Esophagus squamous epithelium (tissue), 4 donors: ENCODE data around the gene TMEM44.

Experiments used
- CTCF ChIP-seq, 6 experiments: fragments of 450-650 bp in 4 of 6; fragments of 200-600 bp in 2 of 6; sonication (generic) in 2 of 6; IDR thresholded peaks; one replicate each; pipeline ENCODE4 v1.5.1; 2016 to 2019; ENCODE audit warnings: antibody characterized with exemption in 6 of 6, mild to moderate bottlenecking in 4 of 6, moderate library complexity in 4 of 6
- POLR2A ChIP-seq, 4 donors: fragments of 450-650 bp; IDR thresholded peaks; one replicate each; pipeline ENCODE4 v1.6.1; 2017; ENCODE audit warnings: antibody characterized with exemption in 4 of 4, mild to moderate bottlenecking in 4 of 4, moderate library complexity in 3 of 4

- TF ChIP-seq CTCF (IDR thresholded peaks at IDR 0.05) (no peak), POLR2A (IDR thresholded peaks at IDR 0.05) (no peak)
These were observed 22.5 kb downstream of the TMEM44 start for GRCh38 chr3:194610689-194611088.
